B cell (primary cell): ENCODE data around the gene TMSB4X.

ENCODE experiments used
- EZH2 ChIP-seq: IDR thresholded peaks from 2 replicates; pipeline ENCODE4 v1.6.1; 2012; ENCODE audit warnings: borderline replicate concordance, low read depth, mild to moderate bottlenecking, moderate library complexity, low read length; ENCODE audit not compliant: insufficient read depth, poor library complexity, severe bottlenecking
- TF ChIP-seq, protein P1 (sequence below): fragments of 200-600 bp; IDR thresholded peaks from one replicate; pipeline ENCODE4 v1.8.0; 2022; ENCODE audit warnings: antibody characterized with exemption, mild to moderate bottlenecking

GRCh38 chrX:12965131-12965940 is 9.6 kb upstream of the TMSB4X start:
- TF ChIP-seq, protein P1, sequence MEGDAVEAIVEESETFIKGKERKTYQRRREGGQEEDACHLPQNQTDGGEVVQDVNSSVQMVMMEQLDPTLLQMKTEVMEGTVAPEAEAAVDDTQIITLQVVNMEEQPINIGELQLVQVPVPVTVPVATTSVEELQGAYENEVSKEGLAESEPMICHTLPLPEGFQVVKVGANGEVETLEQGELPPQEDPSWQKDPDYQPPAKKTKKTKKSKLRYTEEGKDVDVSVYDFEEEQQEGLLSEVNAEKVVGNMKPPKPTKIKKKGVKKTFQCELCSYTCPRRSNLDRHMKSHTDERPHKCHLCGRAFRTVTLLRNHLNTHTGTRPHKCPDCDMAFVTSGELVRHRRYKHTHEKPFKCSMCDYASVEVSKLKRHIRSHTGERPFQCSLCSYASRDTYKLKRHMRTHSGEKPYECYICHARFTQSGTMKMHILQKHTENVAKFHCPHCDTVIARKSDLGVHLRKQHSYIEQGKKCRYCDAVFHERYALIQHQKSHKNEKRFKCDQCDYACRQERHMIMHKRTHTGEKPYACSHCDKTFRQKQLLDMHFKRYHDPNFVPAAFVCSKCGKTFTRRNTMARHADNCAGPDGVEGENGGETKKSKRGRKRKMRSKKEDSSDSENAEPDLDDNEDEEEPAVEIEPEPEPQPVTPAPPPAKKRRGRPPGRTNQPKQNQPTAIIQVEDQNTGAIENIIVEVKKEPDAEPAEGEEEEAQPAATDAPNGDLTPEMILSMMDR, result no peak
- no peak for TF ChIP-seq EZH2
